AG04449 (cell line): Measurements from ENCODE around the gene TMEM259.

Source experiments
- CTCF ChIA-PET: fragments of 350-600 bp; formaldehyde crosslinking; extraction: SDS; loops from one replicate; lab custom pipeline; 2021; ENCODE audit warnings: antibody characterized with exemption; lab: Yijun Ruan, JAX
- POLR2A ChIA-PET: fragments of 400-600, 350-600 bp; formaldehyde crosslinking; extraction: SDS; loops from one replicate; lab custom pipeline; 2020; ENCODE audit warnings: antibody characterized with exemption, inconsistent platforms; lab: Yijun Ruan, JAX
- DNase-seq: peaks from one replicate; pipeline ENCODE4 v3.0.0-alpha.2; 2010; ENCODE audit warnings: low read depth, low spot score
- H3K4me3 ChIP-seq: 2 replicates; pipeline ENCODE4 v1.5.1; 2011; ENCODE audit warnings: low read depth, mild to moderate bottlenecking, control low read depth, low read length
- CTCF ChIP-seq: IDR thresholded peaks from one replicate; pipeline ENCODE4 v1.5.1; 2011; ENCODE audit warnings: mild to moderate bottlenecking, moderate library complexity, low read length, control low read depth, inconsistent platforms; ENCODE audit not compliant: insufficient read depth; ENCODE audit errors: missing control alignments

TMEM259 gene

GRCh38 chr19:1040476-1041271, 19.8 kb upstream of the TMEM259 start:
- POLR2A ChIA-PET: interaction anchor here (0.6 to 7.8 kb wide), 6 partner anchors 11 to 64 kb away, joined by 3 to 104 read pairs (median 4); partner anchors contain the start of genes CNN2 and RNU6-2
- CTCF ChIA-PET: interaction anchor here (1.0 to 2.2 kb wide), 4 partner anchors 15 to 204 kb away, joined by 3 to 6 read pairs (median 5); partner anchors contain the start of gene CNN2
- H3K4me3 ChIP-seq: peak overlapping the region; percentile 57
- DNase-seq: peak; percentile 76
- TF ChIP-seq CTCF: no peak

GRCh38 chr19:1039646-1040475, 18.9 kb upstream of the TMEM259 start, which contains the start of gene ABCA7:
ABCA7 (plus strand) TSS chr19:1040107; CDS start chr19:1041362, 1,255 bp downstream.
- POLR2A ChIA-PET: interaction anchor here (0.6 to 7.8 kb wide), 8 partner anchors 10 to 213 kb away, joined by 3 to 104 read pairs (median 4); partner anchors contain the start of genes CNN2 and RNU6-2
- CTCF ChIA-PET: interaction anchor here (1.0 to 2.2 kb wide), 3 partner anchors 10 to 25 kb away, joined by 5 to 7 read pairs (median 5); partner anchors contain the start of gene CNN2
- peak within 1 kb of the TSS; percentile 57 for H3K4me3 ChIP-seq
- DNase-seq: peak; percentile 84
- peak; percentile 0 for TF ChIP-seq CTCF

- H3K4me3 ChIP-seq: no peak overlapping the region; the same call in 1 of the 2 replicates
- POLR2A ChIA-PET: interaction anchor here (0.6 to 7.8 kb wide), 7 partner anchors 10 to 214 kb away, joined by 3 to 104 read pairs (median 4); partner anchors contain the start of gene CNN2
- no peak for TF ChIP-seq CTCF
- DNase-seq: no peak
- CTCF ChIA-PET: interaction anchor here (1.0 to 2.2 kb wide), 3 partner anchors 9 to 26 kb away, joined by 5 to 7 read pairs (median 5); partner anchors contain the start of gene CNN2
Observed at GRCh38 chr19:1038978-1039645, 18.2 kb upstream of the TMEM259 start.

GRCh38 chr19:1037621-1038064, 16.7 kb upstream of the TMEM259 start:
- no peak overlapping the region for H3K4me3 ChIP-seq
- POLR2A ChIA-PET: interaction anchor here (7.8 kb wide), 1 partner anchor 8 kb away, joined by 104 read pairs; the partner anchor contains the start of gene CNN2
- DNase-seq: no peak
- no peak for TF ChIP-seq CTCF
- CTCF ChIA-PET: interaction anchor here (1.6 kb wide), 1 partner anchor 75 kb away, joined by 4 read pairs; no protein-coding TSS in a partner anchor

- ChIA-PET POLR2A (interaction anchor here (0.7 to 7.8 kb wide), 2 partner anchors 7 to 157 kb away, joined by 5 to 104 read pairs; partner anchors contain the start of gene CNN2), CTCF (interaction anchor here (0.9 to 1.6 kb wide), 3 partner anchors 30 to 208 kb away, joined by 3 to 4 read pairs (median 3); no protein-coding TSS in a partner anchor)
- no peak for TF ChIP-seq CTCF
- no peak for DNase-seq
- H3K4me3 ChIP-seq: no peak overlapping the region
Observed at GRCh38 chr19:1035998-1036621, 15.2 kb upstream of the TMEM259 start.
